HepG2 (cell line): ENCODE data around the gene P2RX5. TPM values are rescaled to one million over a fixed set of nuclear protein-coding genes. Genes with fewer than 3 reads are reported as not detected.

ENCODE experiments used
- CBFB ChIP-seq: sonication (generic); formaldehyde crosslinking; IDR thresholded peaks from 2 replicates; pipeline ENCODE4 v1.4.0; 2020; ENCODE audit warnings: missing genetic modification reagents
- CBX2 ChIP-seq, 2 experiments: fragments of 200-600 bp in 1 of 2; sonication (generic); formaldehyde crosslinking in 1 of 2; IDR thresholded peaks; 2 replicates each; pipeline versions ENCODE4 v1.7.0 to v1.8.1; 2018 to 2022; ENCODE audit warnings: low read depth in 2 of 2, low read length in 1 of 2, mild to moderate bottlenecking in 1 of 2, missing genetic modification reagents in 1 of 2
- FOXO4 ChIP-seq: sonication (generic); formaldehyde crosslinking; conservative IDR thresholded peaks from 2 replicates; pipeline ENCODE4 v1.8.1; 2023; ENCODE audit warnings: missing genetic modification reagents
- FOXP4 ChIP-seq: sonication (generic); formaldehyde crosslinking; IDR thresholded peaks from 2 replicates; pipeline ENCODE4 v1.4.0; 2020; ENCODE audit warnings: missing genetic modification reagents
- HMG20A ChIP-seq: IDR thresholded peaks from 2 replicates; pipeline ENCODE4 v1.6.1; 2016; ENCODE audit warnings: borderline replicate concordance
- LBX2 ChIP-seq: sonication (generic); formaldehyde crosslinking; IDR thresholded peaks from 2 replicates; pipeline ENCODE4 v1.5.0; 2020; ENCODE audit warnings: missing genetic modification reagents, mild to moderate bottlenecking, borderline replicate concordance
- MTF2 ChIP-seq: sonication (generic); formaldehyde crosslinking; IDR thresholded peaks from 2 replicates; pipeline ENCODE4 v1.5.0; 2020; ENCODE audit warnings: missing genetic modification reagents, borderline replicate concordance
- NCOA2 ChIP-seq: sonication (generic); formaldehyde crosslinking; IDR thresholded peaks from 2 replicates; pipeline ENCODE4 v1.8.0; 2022; ENCODE audit warnings: inconsistent platforms
- PLRG1 ChIP-seq: fragments of 450-650 bp; conservative IDR thresholded peaks from 2 replicates; pipeline ENCODE4 v1.6.1; 2016
- SRF ChIP-seq: IDR thresholded peaks from 2 replicates; pipeline ENCODE4 v1.6.1; 2011; ENCODE audit warnings: mild to moderate bottlenecking, low read depth, low read length, moderate library complexity
- ZBTB4 ChIP-seq: sonication (generic); formaldehyde crosslinking; IDR thresholded peaks from 2 replicates; pipeline ENCODE4 v1.4.0; 2020; ENCODE audit warnings: missing genetic modification reagents, mild to moderate bottlenecking, borderline replicate concordance
- ZBTB43 ChIP-seq: sonication (generic); formaldehyde crosslinking; conservative IDR thresholded peaks from 2 replicates; pipeline ENCODE4 v1.4.0; 2020; ENCODE audit warnings: missing genetic modification reagents
- ZEB1 ChIP-seq: IDR thresholded peaks from 2 replicates; pipeline ENCODE4 v1.6.1; 2012; ENCODE audit warnings: mild to moderate bottlenecking, low read depth, inconsistent platforms; ENCODE audit not compliant: insufficient replicate concordance
- ZKSCAN5 ChIP-seq: sonication (generic); formaldehyde crosslinking; IDR thresholded peaks from 2 replicates; pipeline ENCODE4 v1.5.1; 2020; ENCODE audit warnings: mild to moderate bottlenecking, missing genetic modification reagents
- ZNF20 ChIP-seq: sonication (generic); formaldehyde crosslinking; IDR thresholded peaks from 2 replicates; pipeline ENCODE4 v1.4.0; 2020; ENCODE audit warnings: mild to moderate bottlenecking, moderate library complexity, missing genetic modification reagents
- ZNF343 ChIP-seq: sonication (generic); formaldehyde crosslinking; IDR thresholded peaks from 2 replicates; pipeline ENCODE4 v1.4.0; 2020; ENCODE audit warnings: mild to moderate bottlenecking, missing genetic modification reagents
- ZNF710 ChIP-seq: sonication (generic); formaldehyde crosslinking; IDR thresholded peaks from 2 replicates; pipeline ENCODE4 v1.5.0; 2020; ENCODE audit warnings: mild to moderate bottlenecking, missing genetic modification reagents, borderline replicate concordance
- ZSCAN29 ChIP-seq: sonication (generic); formaldehyde crosslinking; conservative IDR thresholded peaks from 2 replicates; pipeline ENCODE4 v1.4.0; 2020; ENCODE audit warnings: mild to moderate bottlenecking, missing genetic modification reagents
- polyA plus RNA-seq, 8 experiments: library from polyadenylated mRNA; depleted of rRNA in 3 of 8; stranded (reverse) in 7 of 8; unstranded in 1 of 8; fragments of >200 nt; fragmentation: Illumina TruSeq in 4 of 8; extraction: Trizol in 4 of 8; gene quantifications; 2 replicates each; pipeline versions ENCODE4 v1.2.1 to v1.2.3, GENCODE V29; 2011 to 2016; ENCODE audit warnings: low read depth in 4 of 8, missing spikeins in 1 of 8, mixed read lengths in 1 of 8; ENCODE audit not compliant: insufficient read depth in 1 of 8
- total RNA-seq, 5 experiments: library from RNA; depleted of rRNA; stranded (reverse); fragments of >200 nt; fragmentation: Illumina TruSeq; extraction: Trizol; gene quantifications; 2 replicates each; pipeline ENCODE4 v1.2.3, GENCODE V29; 2016; ENCODE audit warnings: low read depth in 1 of 5

Gene P2RX5
- total and polyA plus RNA-seq, 2 of the 13 experiments (the other 11 are each of a cell fraction or from before 2014, with no cell fraction given): 0.95 to 1.7 TPM

GRCh38 chr17:3641717-3642486 lies 54.1 kb downstream of the P2RX5 start (continued):
- no peak for TF ChIP-seq LBX2
- TF ChIP-seq SRF: no peak
- TF ChIP-seq CBX2 (IDR thresholded peaks at IDR 0.05; ENCODE audit: low read depth, low read length): no peak
- TF ChIP-seq CBX2 (CRISPR knock-in tag; IDR thresholded peaks at IDR 0.05; ENCODE audit: low read depth): no peak
- no peak for TF ChIP-seq MTF2 (CRISPR knock-in tag)
- TF ChIP-seq PLRG1: no peak
- peak; percentile 77 for TF ChIP-seq FOXP4 (CRISPR knock-in tag)
- TF ChIP-seq ZSCAN29 (CRISPR knock-in tag): no peak
- TF ChIP-seq FOXO4 (CRISPR knock-in tag): no peak
- TF ChIP-seq ZNF343 (CRISPR knock-in tag): no peak
- TF ChIP-seq NCOA2 (CRISPR knock-in tag): peak; percentile 69
- TF ChIP-seq ZBTB4 (CRISPR knock-in tag): no peak
- peak; percentile 62; the same call in 1 of the 2 replicates for TF ChIP-seq ZBTB43
- no peak for TF ChIP-seq ZKSCAN5 (CRISPR knock-in tag)
- TF ChIP-seq HMG20A (CRISPR knock-in tag): 0 out of 2 replicates have a peak, but pooled peaks have one; percentile 52
- TF ChIP-seq ZNF710 (CRISPR knock-in tag): no peak
- no peak for TF ChIP-seq ZEB1
- TF ChIP-seq CBFB (CRISPR knock-in tag): no peak
- no peak for TF ChIP-seq ZNF20
